DND-41 (cell line): ENCODE measurements around the gene TMED6.

Source experiments
- EZH2 ChIP-seq: IDR thresholded peaks from 3 replicates; pipeline ENCODE4 v1.6.1; 2012; ENCODE audit warnings: borderline replicate concordance, low read depth, mild to moderate bottlenecking, moderate library complexity, low read length, inconsistent platforms; ENCODE audit not compliant: severe bottlenecking
- TF ChIP-seq, protein P1 (sequence below): IDR thresholded peaks from 2 replicates; pipeline ENCODE4 v1.5.1; 2012; ENCODE audit warnings: borderline replicate concordance, low read length, moderate library complexity, mild to moderate bottlenecking; ENCODE audit not compliant: poor library complexity, severe bottlenecking; ENCODE audit errors: extremely low read depth

GRCh38 chr16:69309316-69309715 is 42.3 kb downstream of the TMED6 start:
- TF ChIP-seq, protein P1, sequence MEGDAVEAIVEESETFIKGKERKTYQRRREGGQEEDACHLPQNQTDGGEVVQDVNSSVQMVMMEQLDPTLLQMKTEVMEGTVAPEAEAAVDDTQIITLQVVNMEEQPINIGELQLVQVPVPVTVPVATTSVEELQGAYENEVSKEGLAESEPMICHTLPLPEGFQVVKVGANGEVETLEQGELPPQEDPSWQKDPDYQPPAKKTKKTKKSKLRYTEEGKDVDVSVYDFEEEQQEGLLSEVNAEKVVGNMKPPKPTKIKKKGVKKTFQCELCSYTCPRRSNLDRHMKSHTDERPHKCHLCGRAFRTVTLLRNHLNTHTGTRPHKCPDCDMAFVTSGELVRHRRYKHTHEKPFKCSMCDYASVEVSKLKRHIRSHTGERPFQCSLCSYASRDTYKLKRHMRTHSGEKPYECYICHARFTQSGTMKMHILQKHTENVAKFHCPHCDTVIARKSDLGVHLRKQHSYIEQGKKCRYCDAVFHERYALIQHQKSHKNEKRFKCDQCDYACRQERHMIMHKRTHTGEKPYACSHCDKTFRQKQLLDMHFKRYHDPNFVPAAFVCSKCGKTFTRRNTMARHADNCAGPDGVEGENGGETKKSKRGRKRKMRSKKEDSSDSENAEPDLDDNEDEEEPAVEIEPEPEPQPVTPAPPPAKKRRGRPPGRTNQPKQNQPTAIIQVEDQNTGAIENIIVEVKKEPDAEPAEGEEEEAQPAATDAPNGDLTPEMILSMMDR, result no peak
- TF ChIP-seq EZH2, result no peak
